C1 segment of cervical spinal cord (tissue), 14 donors: ENCODE data around the gene DLGAP1.
"Not testable (repeated sequence)": the region's sequence is repeated elsewhere in the genome, so short reads cannot be mapped to it uniquely, and the experiment has no call there.

Experiments used
- DNase-seq, 14 donors: peaks; one replicate each; lab custom pipeline; 2025; lab: John Stamatoyannopoulos, UW

The DLGAP1 gene

GRCh38 chr18:4078246-4078645 lies 376.9 kb downstream of the DLGAP1 start:
- DNase-seq: no peak

GRCh38 chr18:4077721-4078120 lies 377.4 kb downstream of the DLGAP1 start:
- DNase-seq: no peak

- DNase-seq: no peak
Observed at GRCh38 chr18:4077204-4077603, 377.9 kb downstream of the DLGAP1 start.

- DNase-seq: no peak
Observed at GRCh38 chr18:4074647-4075046, 380.5 kb downstream of the DLGAP1 start.

- no peak for DNase-seq
Observed at GRCh38 chr18:4069183-4069582, 385.9 kb downstream of the DLGAP1 start.

- DNase-seq: peak in 3 of 14 donors; percentile 7 to 27 (median 20)
Observed at GRCh38 chr18:4068552-4069158, 386.5 kb downstream of the DLGAP1 start.

- DNase-seq: no peak
Observed at GRCh38 chr18:4063545-4063944, 391.6 kb downstream of the DLGAP1 start.

GRCh38 chr18:4060427-4061281 lies 394.5 kb downstream of the DLGAP1 start:
- DNase-seq: no peak

- DNase-seq: no peak
Observed at GRCh38 chr18:4058179-4058578, 396.9 kb downstream of the DLGAP1 start.

GRCh38 chr18:4040391-4041092 lies 414.6 kb downstream of the DLGAP1 start:
- DNase-seq: no peak

- no peak for DNase-seq
Observed at GRCh38 chr18:4035521-4035920, 419.6 kb downstream of the DLGAP1 start.

- DNase-seq: not testable (repeated sequence)
Observed at GRCh38 chr18:4034815-4035214, 420.3 kb downstream of the DLGAP1 start.

GRCh38 chr18:4026542-4026941 lies 428.6 kb downstream of the DLGAP1 start:
- DNase-seq: no peak

GRCh38 chr18:4024702-4025101 lies 430.4 kb downstream of the DLGAP1 start:
- no peak for DNase-seq

- DNase-seq: not testable (repeated sequence)
Observed at GRCh38 chr18:4022749-4023148, 432.4 kb downstream of the DLGAP1 start.

- DNase-seq: no peak
Observed at GRCh38 chr18:4020026-4020425, 435.1 kb downstream of the DLGAP1 start.

GRCh38 chr18:4017480-4017879 lies 437.6 kb downstream of the DLGAP1 start:
- DNase-seq: no peak

- DNase-seq: no peak
Observed at GRCh38 chr18:4016391-4017049, 438.6 kb downstream of the DLGAP1 start.

- no peak for DNase-seq
Observed at GRCh38 chr18:4007846-4008245, 447.3 kb downstream of the DLGAP1 start.

GRCh38 chr18:4004183-4004829 lies 450.8 kb downstream of the DLGAP1 start:
- no peak for DNase-seq

GRCh38 chr18:3998698-3999333 lies 456.3 kb downstream of the DLGAP1 start:
- DNase-seq: peak in 1 of 14 donors; percentile 22
